Heart left ventricle (tissue), 16 donors: ENCODE measurements around the gene KIF5A. TPM values are rescaled to one million over a fixed set of nuclear protein-coding genes. Genes with fewer than 3 reads are reported as not detected.

Experiments
- ATAC-seq, 4 donors: fragments of 200-7000 bp; cut with Tn5 transposase; one replicate each; pipeline ENCODE4 v1.9.1; 2020 to 2022; ENCODE audit warnings: moderate library complexity in 4 of 4, mild to moderate bottlenecking in 3 of 4, moderate number of reproducible peaks in 1 of 4
- DNase-seq, 5 donors: peaks; one replicate each; pipeline ENCODE4 v3.0.0-alpha.2; 2020
- H3K27ac ChIP-seq, 12 donors: fragments of 200-600 bp; sonication (generic) in 4 of 12; one replicate each; pipeline versions ENCODE4 v1.5.0 to v1.8.0; 2016 to 2022; ENCODE audit warnings: mild to moderate bottlenecking in 2 of 12
- H3K27me3 ChIP-seq, 9 donors: fragments of 200-600 bp; sonication (generic) in 2 of 9; one replicate each; pipeline versions ENCODE4 v1.5.1 to v1.8.0; 2016 to 2022; ENCODE audit warnings: mild to moderate bottlenecking in 3 of 9
- H3K36me3 ChIP-seq, 9 donors: fragments of 200-600 bp; sonication (generic) in 2 of 9; one replicate each; pipeline versions ENCODE4 v1.5.0 to v1.8.0; 2018 to 2022; ENCODE audit warnings: mild to moderate bottlenecking in 2 of 9
- H3K4me1 ChIP-seq, 12 donors: fragments of 200-600 bp; sonication (generic) in 4 of 12; one replicate each; pipeline versions ENCODE4 v1.5.0 to v1.8.0; 2016 to 2022; ENCODE audit warnings: mild to moderate bottlenecking in 3 of 12
- H3K4me3 ChIP-seq, 12 donors: fragments of 200-600 bp; sonication (generic) in 4 of 12; one replicate each; pipeline versions ENCODE4 v1.5.0 to v1.8.0; 2017 to 2022; ENCODE audit warnings: mild to moderate bottlenecking in 9 of 12, moderate library complexity in 4 of 12
- H3K9me3 ChIP-seq, 12 donors: fragments of 200-600 bp; sonication (generic) in 4 of 12; one replicate each; pipeline versions ENCODE4 v1.5.0 to v1.8.0; 2016 to 2022; ENCODE audit warnings: mild to moderate bottlenecking in 1 of 12
- POLR2A ChIP-seq, 2 donors: fragments of 450-650 bp; IDR thresholded peaks; one replicate each; pipeline ENCODE4 v1.6.1; 2017; ENCODE audit warnings: antibody characterized with exemption in 2 of 2, mild to moderate bottlenecking in 2 of 2, moderate library complexity in 2 of 2
- WGBS, 4 donors: extraction: QIAGEN DNeasy Blood & Tissue Kit in 2 of 4; methylation state at CpG; one replicate each; pipeline versions ENCODE4 v1.1.5 to v1.1.7; 2013 to 2018; 5-methylcytosine and 5-hydroxymethylcytosine counted together
- intact Hi-C, 10 donors: fragments of 100-400 bp; cut with DNase I; formaldehyde crosslinking; loops; one replicate each; pipeline versions ENCODE4 v1.11.1 to v1.14.2; 2022
- microRNA counts, 2 donors: library from miRNA; unstranded; fragments of <30 nt; microRNA quantifications; one replicate each; lab custom pipeline; 2016
- microRNA-seq, 4 donors: library from miRNA; unstranded; fragments of <30 nt; microRNA quantifications; one replicate each; pipeline versions ENCODE4 to v1.2.0, GENCODE V29; 2017 to 2020
- polyA plus RNA-seq, 2 donors: library from polyadenylated mRNA; stranded (reverse); fragments of 200-250 nt; gene quantifications; one replicate each; pipeline ENCODE4 v1.2.3, GENCODE V29; 2013
- total RNA-seq, 9 donors: library from RNA; depleted of rRNA in 2 of 9; stranded (reverse); fragments of >200 nt in 2 of 9; fragmentation: NEBNext Ultra II Directional in 3 of 9; extraction: Animal tissue kit (Norgen Biotek cat#: 25700) in 3 of 9; gene quantifications; one replicate each; pipeline versions ENCODE4 v1.1.0 to v1.2.4, GENCODE V29; 2016 to 2023
- TF ChIP-seq, protein P1 (sequence below), 12 donors: fragments of 200-600 bp; sonication (generic) in 4 of 12; IDR thresholded peaks; one replicate each; pipeline versions ENCODE4 v1.5.0 to v1.8.0; 2018 to 2022; ENCODE audit warnings: antibody characterized with exemption in 12 of 12, mild to moderate bottlenecking in 5 of 12
- donor health status: ischemic (EF 13 %, LVEDD 7.1; RV severe dilation, severe dysfunction).
- donor health status: healthy with polysubstance abuse.
- donor health status: DM: no; HTN: yes; CAD: no.
- donor health status: DM: no; HTN: no; CAD: no.
- donor health status: ischemic (EF 25% LVEDD 6.9; RV normal size, moderate dysfunction).
- donor health status: ischemic (EF 25% LVEDD 5.7; RV mildly dilated, moderate dysfunction).
- donor health status: healthy.
- donor health status: DM: yes; HTN: yes; CAD: no.
- donor health status: ischemic (EF 35%, LVEDD 5.7; RV mildly dilated, moderate dysfunction).
- donor health status: nonischemic (EF 11% LVEDD 7.7; RV severe dilation, severe dysfunction).
- donor health status: DM: yes; HTN: yes; CAD: no.
- donor health status: PGD.
- donor health status: ischemic (EF 29% LVEDD 5.4; RV normal size, mild dysfunction).
- donor health status: nonischemic (EF 23%, LVEDD 6.1; RV moderate dilation, normal function).

Gene KIF5A
- total and polyA plus RNA-seq, 11 donors = 0.06 to 0.31 (median 0.14) TPM; not detected in 3

DNA sequence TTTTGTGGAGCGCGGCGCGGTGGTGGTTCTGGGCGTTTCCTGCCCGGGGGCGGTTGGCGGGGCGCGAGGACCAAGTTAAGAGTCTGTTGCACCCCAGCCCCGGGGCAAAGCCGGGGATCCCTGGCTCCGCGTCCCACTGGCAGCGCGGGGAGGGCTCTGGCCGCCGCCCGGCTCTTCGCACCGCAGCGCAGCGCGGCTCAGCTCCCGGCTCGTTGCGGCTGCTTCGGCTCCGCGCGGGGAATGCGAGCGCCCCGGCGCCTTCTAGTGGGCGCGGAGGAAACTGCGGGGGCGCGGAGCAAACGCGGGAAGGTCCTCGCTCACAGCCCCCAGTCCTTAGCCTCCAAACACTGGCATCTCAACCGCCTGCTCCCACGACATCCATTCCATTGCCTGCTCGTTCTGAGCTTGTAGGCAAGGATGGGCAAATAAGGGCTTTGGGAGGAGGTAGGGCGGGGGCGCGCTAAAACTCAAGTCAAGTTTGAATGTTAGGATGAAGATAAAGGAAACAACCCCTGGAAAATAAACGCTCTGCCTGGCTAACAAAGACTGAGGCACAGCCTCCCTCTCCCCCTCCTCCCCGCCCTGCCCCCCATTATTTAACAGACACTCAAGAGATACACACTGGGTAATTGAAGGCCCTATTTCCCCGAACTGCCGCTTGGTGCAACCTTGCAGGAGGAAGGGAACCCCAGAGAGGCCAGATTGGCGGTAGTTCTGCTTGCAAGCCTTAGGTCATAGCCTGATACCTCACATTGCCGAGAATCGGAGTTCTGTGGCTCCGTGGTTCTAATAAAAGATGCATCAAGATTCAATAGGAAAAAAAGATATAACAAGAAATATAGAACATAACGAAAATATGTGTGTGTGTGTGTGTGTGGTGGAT is 83.4 kb downstream of the KIF5A start, which contains the start of gene B4GALNT1:
Gene B4GALNT1, minus strand, starts transcription at position 244 of the 883 bp plus-strand sequence. CDS start 1,069 bp downstream, outside the sequence.
- Histone ChIP-seq H3K4me3 (peak within 1 kb of the TSS; percentile 46 to 71 (median 64)), H3K9me3 (no peaks in the 10 kb centered on the region), H3K27me3 (peaks cover 0 to 73% (median 25%) of the 10 kb centered on the region in 9 donors), H3K4me1 (peaks cover 0 to 23% (median 11%) of the 10 kb centered on the region in 12 donors), H3K36me3 (no peaks in the 10 kb centered on the region), H3K27ac (peak within 1 kb of the TSS in 4 of 12 donors; percentile 17 to 57 (median 44))
- TF ChIP-seq, protein P1, sequence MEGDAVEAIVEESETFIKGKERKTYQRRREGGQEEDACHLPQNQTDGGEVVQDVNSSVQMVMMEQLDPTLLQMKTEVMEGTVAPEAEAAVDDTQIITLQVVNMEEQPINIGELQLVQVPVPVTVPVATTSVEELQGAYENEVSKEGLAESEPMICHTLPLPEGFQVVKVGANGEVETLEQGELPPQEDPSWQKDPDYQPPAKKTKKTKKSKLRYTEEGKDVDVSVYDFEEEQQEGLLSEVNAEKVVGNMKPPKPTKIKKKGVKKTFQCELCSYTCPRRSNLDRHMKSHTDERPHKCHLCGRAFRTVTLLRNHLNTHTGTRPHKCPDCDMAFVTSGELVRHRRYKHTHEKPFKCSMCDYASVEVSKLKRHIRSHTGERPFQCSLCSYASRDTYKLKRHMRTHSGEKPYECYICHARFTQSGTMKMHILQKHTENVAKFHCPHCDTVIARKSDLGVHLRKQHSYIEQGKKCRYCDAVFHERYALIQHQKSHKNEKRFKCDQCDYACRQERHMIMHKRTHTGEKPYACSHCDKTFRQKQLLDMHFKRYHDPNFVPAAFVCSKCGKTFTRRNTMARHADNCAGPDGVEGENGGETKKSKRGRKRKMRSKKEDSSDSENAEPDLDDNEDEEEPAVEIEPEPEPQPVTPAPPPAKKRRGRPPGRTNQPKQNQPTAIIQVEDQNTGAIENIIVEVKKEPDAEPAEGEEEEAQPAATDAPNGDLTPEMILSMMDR (IDR thresholded peaks at IDR 0.05) = peak; percentile 77 to 94 (median 88)
- no peak for TF ChIP-seq POLR2A (IDR thresholded peaks at IDR 0.05)
- peak in 4 of 5 donors; percentile 46 to 79 (median 66) for DNase-seq
- peak in 3 of 4 donors; percentile 84 to 94 (median 84) for ATAC-seq
- intact Hi-C loops = loop anchor here in 3 of 10 donors (2.0 to 10.0 kb wide), 2 partner anchors 50 to 102 kb away; partner anchors contain the start of gene AGAP2 (in 1 of the 3)
- 3 to 13% (median 4%) methylated on average over 13 to 58 of the region's 58 CpGs for WGBS, 4 donors

MicroRNAs encoded within 50 kb of the gene (microRNA counts, 767-probe panel; counts per million panel counts)
- microRNA hsa-miR-616-3p (lab: Ali Mortazavi, UCI) = 0 to 1,280 counts per million in 2 donors

Small RNA genes within 50 kb of the gene (microRNA-seq; reads per million reads assigned to microRNA genes)
- gene MIR616 (0 to 1.8 (median 0.82) reads per million in 4 donors), gene MIR6758 (0 to 0.21 (median 0.06) reads per million in 4 donors)

Other genes with a start within 250 kb of the KIF5A start
- 100 to 1,000 TPM in 1 of 9 donors, 10 to 100 TPM in 8; 33.1 to 102 (median 61.9) TPM for gene R3HDM2, start 119.0 kb upstream of the KIF5A start, total RNA-seq
- gene R3HDM2, start 119.0 kb upstream of the KIF5A start, polyA plus RNA-seq = 10 to 100 TPM; 12.7 to 24.5 TPM
- under 1 TPM in 1 of 9 donors, not detected in 8; 0.27 TPM for gene INHBC, start 115.3 kb upstream of the KIF5A start, total RNA-seq
- under 1 TPM in 1 of 2 donors, not detected in 1; 0.03 TPM for gene INHBC, start 115.3 kb upstream of the KIF5A start, polyA plus RNA-seq
- under 1 TPM in 1 of 9 donors, not detected in 8; 0.64 TPM for gene INHBE, start 94.7 kb upstream of the KIF5A start, total RNA-seq
- under 1 TPM in 1 of 2 donors, not detected in 1; 0.03 TPM for gene INHBE, start 94.7 kb upstream of the KIF5A start, polyA plus RNA-seq
- 1 to 10 TPM in 4 of 9 donors, under 1 TPM in 5; 0.19 to 2.6 (median 0.83) TPM for gene GLI1, start 90.3 kb upstream of the KIF5A start, total RNA-seq
- under 1 TPM; 0.08 to 0.97 TPM for gene GLI1, start 90.3 kb upstream of the KIF5A start, polyA plus RNA-seq
- 10 to 100 TPM in 2 of 9 donors, 1 to 10 TPM in 7; 2.2 to 33.4 (median 3.9) TPM for gene ARHGAP9, start 70.2 kb upstream of the KIF5A start, total RNA-seq
- gene ARHGAP9, start 70.2 kb upstream of the KIF5A start, polyA plus RNA-seq = 1 to 10 TPM; 1.7 to 3.4 TPM
- gene MARS1, start 62.0 kb upstream of the KIF5A start, total RNA-seq = 100 to 1,000 TPM in 1 of 9 donors, 10 to 100 TPM in 8; 36.8 to 109 (median 69.7) TPM
- gene MARS1, start 62.0 kb upstream of the KIF5A start, polyA plus RNA-seq = 10 to 100 TPM; 91.7 to 98.0 TPM
- gene DDIT3, start 29.5 kb upstream of the KIF5A start, total RNA-seq = 10 to 100 TPM; 11.5 to 30.9 (median 17.5) TPM
- gene DDIT3, start 29.5 kb upstream of the KIF5A start, polyA plus RNA-seq = 10 to 100 TPM; 58.3 to 60.5 TPM
- gene MBD6, start 27.2 kb upstream of the KIF5A start, total RNA-seq = 10 to 100 TPM; 13.1 to 43.3 (median 30.1) TPM
- gene MBD6, start 27.2 kb upstream of the KIF5A start, polyA plus RNA-seq = 10 to 100 TPM; 11.4 to 17.2 TPM
- gene DCTN2, start 2.9 kb upstream of the KIF5A start, total RNA-seq = 100 to 1,000 TPM in 5 of 9 donors, 10 to 100 TPM in 4; 84.4 to 159 (median 109) TPM
- 100 to 1,000 TPM in 1 of 2 donors, 10 to 100 TPM in 1; 62.3 to 228 TPM for gene DCTN2, start 2.9 kb upstream of the KIF5A start, polyA plus RNA-seq
- gene PIP4K2C, start 41.1 kb downstream of the KIF5A start, total RNA-seq = 10 to 100 TPM; 12.9 to 31.0 (median 17.0) TPM
- gene PIP4K2C, start 41.1 kb downstream of the KIF5A start, polyA plus RNA-seq = 10 to 100 TPM in 1 of 2 donors, 1 to 10 TPM in 1; 4.6 to 22.6 TPM
- gene DTX3, start 54.8 kb downstream of the KIF5A start, total RNA-seq = 10 to 100 TPM; 15.6 to 30.7 (median 22.4) TPM
- 10 to 100 TPM; 16.3 to 28.3 TPM for gene DTX3, start 54.8 kb downstream of the KIF5A start, polyA plus RNA-seq
- gene ARHGEF25, start 61.4 kb downstream of the KIF5A start, total RNA-seq = 10 to 100 TPM in 4 of 9 donors, 1 to 10 TPM in 5; 5.5 to 11.5 (median 9.5) TPM
- 10 to 100 TPM; 10.2 to 20.3 TPM for gene ARHGEF25, start 61.4 kb downstream of the KIF5A start, polyA plus RNA-seq
- gene B4GALNT1, start 83.2 kb downstream of the KIF5A start, total RNA-seq = 1 to 10 TPM; 1.9 to 8.8 (median 5.9) TPM
- gene B4GALNT1, start 83.2 kb downstream of the KIF5A start, polyA plus RNA-seq = 1 to 10 TPM; 2.6 to 5.1 TPM
- 100 to 1,000 TPM in 7 of 9 donors, 10 to 100 TPM in 2; 93.4 to 188 (median 130) TPM for gene OS9, start 144.1 kb downstream of the KIF5A start, total RNA-seq
- gene OS9, start 144.1 kb downstream of the KIF5A start, polyA plus RNA-seq = 100 to 1,000 TPM in 1 of 2 donors, 10 to 100 TPM in 1; 89.4 to 196 TPM
- gene AGAP2, start 188.7 kb downstream of the KIF5A start, total RNA-seq = 10 to 100 TPM in 2 of 9 donors, 1 to 10 TPM in 7; 4.2 to 12.0 (median 5.5) TPM
- 1 to 10 TPM; 3.9 to 8.6 TPM for gene AGAP2, start 188.7 kb downstream of the KIF5A start, polyA plus RNA-seq
- gene TSPAN31, start 195.0 kb downstream of the KIF5A start, total RNA-seq = 10 to 100 TPM; 27.2 to 59.3 (median 31.4) TPM
- gene TSPAN31, start 195.0 kb downstream of the KIF5A start, polyA plus RNA-seq = 10 to 100 TPM; 31.1 to 41.2 TPM
- gene CDK4, start 202.3 kb downstream of the KIF5A start, total RNA-seq = 10 to 100 TPM; 38.1 to 62.1 (median 50.2) TPM
- 10 to 100 TPM; 23.4 to 81.9 TPM for gene CDK4, start 202.3 kb downstream of the KIF5A start, polyA plus RNA-seq
- 10 to 100 TPM; 11.3 to 18.9 (median 13.3) TPM for gene MARCHF9, start 205.1 kb downstream of the KIF5A start, total RNA-seq
- 10 to 100 TPM; 13.6 to 15.8 TPM for gene MARCHF9, start 205.1 kb downstream of the KIF5A start, polyA plus RNA-seq
- under 1 TPM in 5 of 9 donors, not detected in 4; 0.16 to 0.77 (median 0.19) TPM for gene CYP27B1, start 217.0 kb downstream of the KIF5A start, total RNA-seq
- under 1 TPM; 0.11 to 0.19 TPM for gene CYP27B1, start 217.0 kb downstream of the KIF5A start, polyA plus RNA-seq
- gene METTL1, start 222.1 kb downstream of the KIF5A start, total RNA-seq = 10 to 100 TPM in 3 of 9 donors, 1 to 10 TPM in 5, under 1 TPM in 1; 0.95 to 16.6 (median 7.7) TPM
- 10 to 100 TPM in 1 of 2 donors, 1 to 10 TPM in 1; 9.4 to 28.5 TPM for gene METTL1, start 222.1 kb downstream of the KIF5A start, polyA plus RNA-seq
- gene EEF1AKMT3, start 222.6 kb downstream of the KIF5A start, total RNA-seq = 1 to 10 TPM; 1.2 to 4.5 (median 1.9) TPM
- 1 to 10 TPM in 1 of 2 donors, under 1 TPM in 1; 0.84 to 1.2 TPM for gene EEF1AKMT3, start 222.6 kb downstream of the KIF5A start, polyA plus RNA-seq
- 10 to 100 TPM; 38.8 to 62.5 (median 45.4) TPM for gene TSFM, start 232.7 kb downstream of the KIF5A start, total RNA-seq
- 10 to 100 TPM; 37.6 to 80.8 TPM for gene TSFM, start 232.7 kb downstream of the KIF5A start, polyA plus RNA-seq